Gastroesophageal sphincter (tissue), 3 donors: ENCODE measurements around the gene RPA1.

Experiments
- CTCF ChIP-seq, 4 experiments: fragments of 200-600 bp in 2 of 4; fragments of 450-650 bp in 2 of 4; sonication (generic) in 1 of 4; IDR thresholded peaks; one replicate each; pipeline ENCODE4 v1.5.1; 2017 to 2019; ENCODE audit warnings: antibody characterized with exemption in 4 of 4, mild to moderate bottlenecking in 2 of 4, moderate library complexity in 2 of 4
- POLR2A ChIP-seq, 2 donors: fragments of 450-650 bp; IDR thresholded peaks; one replicate each; pipeline ENCODE4 v1.6.1; 2017; ENCODE audit warnings: antibody characterized with exemption in 2 of 2, mild to moderate bottlenecking in 2 of 2, moderate library complexity in 1 of 2

DNA sequence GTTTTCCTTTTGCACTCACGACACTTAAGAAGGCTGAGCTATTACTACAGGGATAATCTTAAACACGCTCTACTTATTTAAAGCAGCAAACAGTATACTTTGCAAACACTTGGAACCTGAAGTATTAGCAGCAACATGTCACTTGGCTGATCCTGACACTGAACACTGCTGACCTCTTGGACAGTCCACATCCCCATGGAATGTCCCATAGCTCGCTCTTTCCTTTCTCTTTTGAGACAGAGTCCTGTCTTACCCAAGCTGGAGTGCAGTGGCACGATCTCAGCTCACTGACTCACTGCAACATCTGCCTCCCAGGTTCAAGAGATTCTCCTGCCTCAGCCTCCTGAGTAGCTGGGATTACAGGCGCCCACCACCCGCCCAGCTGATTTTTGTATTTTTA, 26.5 kb upstream of the RPA1 start:
- TF ChIP-seq CTCF (IDR thresholded peaks at IDR 0.05) (no peak), POLR2A (IDR thresholded peaks at IDR 0.05) (no peak)
